ENCODE measurements around the gene PHOX2A.

The PHOX2A gene

DNA sequence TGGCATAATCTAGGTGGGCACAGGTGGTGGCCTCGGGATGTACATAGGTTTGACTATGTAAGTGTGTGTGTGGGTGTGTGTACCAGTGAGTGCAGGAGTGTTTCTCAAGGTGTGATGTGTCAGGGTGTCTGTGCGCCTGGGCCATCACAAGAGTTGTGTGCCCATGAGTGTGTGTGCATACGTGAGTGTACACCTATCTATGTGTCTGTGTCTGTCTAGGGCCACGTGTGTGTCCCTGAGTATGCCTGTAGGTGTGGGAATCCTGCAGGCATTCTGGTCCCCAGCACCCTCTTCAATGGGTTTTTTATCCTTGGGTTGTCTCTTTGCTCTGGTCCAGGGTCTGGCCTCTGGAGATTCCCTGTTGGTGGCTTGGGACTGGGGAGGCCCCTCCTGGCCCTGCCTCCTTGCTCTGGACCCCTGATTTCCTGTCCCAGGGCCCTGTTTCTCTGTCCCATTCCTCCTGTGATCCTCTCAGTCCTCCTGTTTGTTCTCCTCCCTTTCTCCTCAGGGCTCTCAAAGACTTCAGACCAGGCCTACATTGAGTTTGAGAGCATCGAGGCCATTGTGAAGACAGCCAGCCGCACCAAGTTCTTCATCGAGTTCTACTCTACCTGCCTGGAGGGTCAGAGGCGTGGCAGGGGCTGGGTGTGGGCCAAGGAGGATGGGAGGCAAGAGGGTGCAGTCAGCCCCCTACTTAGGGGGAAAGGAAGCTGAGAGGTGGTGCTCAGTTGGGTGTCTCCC is 10.0 kb downstream of the PHOX2A start:
- no peak for DNase-seq (ENCODE audit: extremely low read depth, low read depth)
- TF ChIP-seq, protein P1, sequence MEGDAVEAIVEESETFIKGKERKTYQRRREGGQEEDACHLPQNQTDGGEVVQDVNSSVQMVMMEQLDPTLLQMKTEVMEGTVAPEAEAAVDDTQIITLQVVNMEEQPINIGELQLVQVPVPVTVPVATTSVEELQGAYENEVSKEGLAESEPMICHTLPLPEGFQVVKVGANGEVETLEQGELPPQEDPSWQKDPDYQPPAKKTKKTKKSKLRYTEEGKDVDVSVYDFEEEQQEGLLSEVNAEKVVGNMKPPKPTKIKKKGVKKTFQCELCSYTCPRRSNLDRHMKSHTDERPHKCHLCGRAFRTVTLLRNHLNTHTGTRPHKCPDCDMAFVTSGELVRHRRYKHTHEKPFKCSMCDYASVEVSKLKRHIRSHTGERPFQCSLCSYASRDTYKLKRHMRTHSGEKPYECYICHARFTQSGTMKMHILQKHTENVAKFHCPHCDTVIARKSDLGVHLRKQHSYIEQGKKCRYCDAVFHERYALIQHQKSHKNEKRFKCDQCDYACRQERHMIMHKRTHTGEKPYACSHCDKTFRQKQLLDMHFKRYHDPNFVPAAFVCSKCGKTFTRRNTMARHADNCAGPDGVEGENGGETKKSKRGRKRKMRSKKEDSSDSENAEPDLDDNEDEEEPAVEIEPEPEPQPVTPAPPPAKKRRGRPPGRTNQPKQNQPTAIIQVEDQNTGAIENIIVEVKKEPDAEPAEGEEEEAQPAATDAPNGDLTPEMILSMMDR (IDR thresholded peaks at IDR 0.05; ENCODE audit: low read depth, low read length) = no peak

- TF ChIP-seq, protein P1 (IDR thresholded peaks at IDR 0.05; ENCODE audit: low read depth, low read length) = no peak
- no peak for DNase-seq (ENCODE audit: extremely low read depth, low read depth)
Measured at GRCh38 chr11:72233056-72233772, 10.8 kb downstream of the PHOX2A start.

GRCh38 chr11:72232260-72233055 is 11.5 kb downstream of the PHOX2A start:
- TF ChIP-seq, protein P1 (IDR thresholded peaks at IDR 0.05; ENCODE audit: low read depth, low read length) = no peak
- DNase-seq (ENCODE audit: extremely low read depth, low read depth) = no peak

- no peak for DNase-seq (ENCODE audit: extremely low read depth, low read depth)
Measured at GRCh38 chr11:72231396-72232259, 12.3 kb downstream of the PHOX2A start.

GRCh38 chr11:72230764-72231365 is 13.1 kb downstream of the PHOX2A start:
- TF ChIP-seq, protein P1 (IDR thresholded peaks at IDR 0.05; ENCODE audit: low read depth, low read length) = no peak
- DNase-seq (ENCODE audit: extremely low read depth, low read depth) = no peak

More at GRCh38 chr11:72231396-72232259, 12.3 kb downstream of the PHOX2A start:
- TF ChIP-seq, protein P1 (IDR thresholded peaks at IDR 0.05; ENCODE audit: low read depth, low read length) = no peak

DNA sequence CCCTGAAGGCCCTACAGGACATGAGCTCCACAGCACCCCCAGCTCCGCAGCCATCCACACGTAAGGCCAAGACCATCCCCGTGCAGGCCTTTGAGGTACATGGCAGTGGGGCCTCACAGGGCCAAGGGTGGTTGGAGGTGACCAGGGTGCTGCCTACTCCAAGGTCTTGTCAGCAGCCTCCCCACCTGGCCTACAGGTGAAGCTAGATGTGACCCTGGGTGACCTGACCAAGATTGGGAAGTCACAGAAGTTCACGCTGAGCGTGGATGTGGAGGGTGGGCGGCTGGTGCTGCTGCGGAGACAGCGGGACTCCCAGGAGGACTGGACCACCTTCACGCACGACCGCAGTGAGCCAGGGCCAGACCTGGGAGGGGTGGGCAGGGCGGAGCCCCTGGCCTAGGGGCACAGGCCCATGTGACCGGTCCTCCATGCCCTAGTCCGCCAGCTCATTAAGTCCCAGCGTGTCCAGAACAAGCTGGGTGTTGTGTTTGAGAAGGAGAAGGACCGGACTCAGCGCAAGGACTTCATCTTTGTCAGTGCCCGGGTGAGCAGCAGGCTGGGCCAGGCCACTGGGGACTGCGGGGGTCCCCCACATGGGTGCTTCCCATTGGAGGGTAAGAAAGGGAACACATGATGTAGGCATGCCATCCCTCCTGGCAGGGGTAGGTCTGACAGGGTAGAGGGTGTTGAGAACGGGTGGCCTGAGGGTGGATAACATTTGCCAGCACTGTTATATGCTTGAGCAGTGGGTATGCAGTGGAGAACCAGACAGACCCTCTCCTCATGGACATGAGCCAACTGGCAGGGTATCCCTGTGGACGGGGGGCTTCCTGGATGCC is 13.8 kb downstream of the PHOX2A start:
- TF ChIP-seq, protein P1 (IDR thresholded peaks at IDR 0.05; ENCODE audit: low read depth, low read length) = no peak
- no peak for DNase-seq (ENCODE audit: extremely low read depth, low read depth)

All from AG09319 (cell line).